T-helper 17 cell (primary cell): ENCODE results near the gene RTL10. TPM values are rescaled to one million over a fixed set of nuclear protein-coding genes. Genes with fewer than 3 reads are reported as not detected.

Experiments used
- ATAC-seq: fragments of 150-1000 bp; cut with Tn5 transposase; 2 replicates; pipeline ENCODE4 v1.10.0; 2021; ENCODE audit warnings: mild to moderate bottlenecking, moderate library complexity
- DNase-seq, 3 donors: peaks; one replicate each; pipeline versions ENCODE4 v3.0.0 to v3.0.0-alpha.2; 2020 to 2021
- H3K9me3 ChIP-seq: one replicate; pipeline ENCODE4 v1.7.0; 2013; ENCODE audit warnings: low read length, mild to moderate bottlenecking; ENCODE audit not compliant: control insufficient read depth, poor library complexity, severe bottlenecking
- H3K27ac Mint-ChIP-seq: one replicate; pipeline ENCODE4 v1.8.0; 2022; ENCODE audit warnings: mild to moderate bottlenecking, moderate library complexity, mixed read lengths
- H3K27me3 Mint-ChIP-seq: one replicate; pipeline ENCODE4 v1.8.0; 2022; ENCODE audit warnings: mixed read lengths
- H3K36me3 Mint-ChIP-seq: one replicate; pipeline ENCODE4 v1.8.0; 2022; ENCODE audit warnings: low read depth, mixed read lengths
- H3K4me1 Mint-ChIP-seq: one replicate; pipeline ENCODE4 v1.8.0; 2022; ENCODE audit warnings: mild to moderate bottlenecking, mixed read lengths
- H3K4me3 Mint-ChIP-seq: one replicate; pipeline ENCODE4 v1.8.0; 2022; ENCODE audit warnings: mild to moderate bottlenecking, moderate library complexity, mixed read lengths
- total RNA-seq, 4 donors: library from RNA in 2 of 4; stranded (reverse) in 2 of 4; gene quantifications; one replicate each; pipeline ENCODE4 v1.2.3 and lab custom pipeline; 2022 to 2026

RTL10 gene
- total RNA-seq, 2 donors from 2014 or later = 12.4 to 13.1 TPM

DNA sequence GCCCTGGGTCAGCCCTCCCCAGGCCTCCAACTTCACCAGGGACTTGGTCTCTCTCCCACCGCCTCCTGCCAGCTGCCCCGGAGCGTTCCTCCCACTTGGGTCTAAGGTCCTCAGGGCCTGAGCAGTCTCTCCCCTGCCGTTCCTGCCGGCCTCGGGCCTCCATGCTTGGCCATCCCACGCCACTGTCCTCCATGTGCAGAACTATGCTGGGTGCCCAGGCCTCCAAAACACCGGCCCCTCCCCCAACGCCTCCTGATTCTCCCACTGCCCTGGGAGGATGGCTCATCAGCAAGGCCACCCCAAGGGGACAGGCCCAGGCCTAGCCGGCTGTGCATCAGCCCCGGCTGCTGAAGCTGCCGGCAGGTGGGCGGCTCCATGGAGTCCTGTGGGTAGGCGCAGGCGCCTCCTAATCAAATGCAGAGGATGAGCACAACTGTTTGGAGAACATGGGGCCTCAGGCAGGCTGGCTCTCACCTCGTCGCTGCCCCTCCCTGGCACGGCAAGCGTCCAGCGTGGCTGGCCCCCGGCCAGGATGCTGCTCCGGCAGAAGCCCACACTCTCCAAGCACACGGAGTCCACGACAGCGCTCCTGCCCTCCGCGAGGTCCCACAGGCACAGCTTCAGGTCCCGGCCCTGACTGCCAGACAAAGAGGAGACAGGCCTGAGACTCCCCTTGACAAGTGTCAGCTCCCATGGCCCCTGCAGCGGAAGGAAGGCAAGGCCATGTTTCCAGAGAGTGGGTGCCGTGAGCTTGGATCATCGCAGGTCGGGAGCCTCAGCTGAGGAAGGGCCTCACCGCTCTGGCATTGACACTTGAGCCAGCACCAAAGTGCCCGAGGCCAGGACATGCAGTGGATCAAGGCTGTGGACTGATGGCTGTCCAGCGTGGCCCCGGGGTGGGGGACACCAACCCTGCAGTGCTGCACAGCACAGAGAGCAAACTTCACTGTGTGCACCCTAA lies 42.6 kb downstream of the RTL10 start:
- no peak overlapping the region for H3K4me3 Mint-ChIP-seq
- H3K27me3 Mint-ChIP-seq = no peaks in the 10 kb centered on the region
- peaks cover 11% of the 10 kb centered on the region for H3K4me1 Mint-ChIP-seq
- ATAC-seq (no peak), DNase-seq (peak in 1 of 3 donors; percentile 2)
- H3K9me3 ChIP-seq = no peaks in the 10 kb centered on the region
- peaks cover 6% of the 10 kb centered on the region for H3K36me3 Mint-ChIP-seq
- H3K27ac Mint-ChIP-seq = no peak overlapping the region

GRCh38 chr22:19811211-19811621 lies 43.5 kb downstream of the RTL10 start:
- DNase-seq = no peak
- Mint-ChIP-seq H3K27me3 (no peaks in the 10 kb centered on the region), H3K4me3 (no peak overlapping the region), H3K27ac (no peak overlapping the region), H3K36me3 (peaks cover 3% of the 10 kb centered on the region), H3K4me1 (peaks cover 6% of the 10 kb centered on the region)
- no peaks in the 10 kb centered on the region for H3K9me3 ChIP-seq
- ATAC-seq = no peak

- DNase-seq = peak in 2 of 3 donors; percentile 3 to 7
- peaks cover 4% of the 10 kb centered on the region for H3K4me1 Mint-ChIP-seq
- ATAC-seq = peak; percentile 55
- H3K9me3 ChIP-seq = no peaks in the 10 kb centered on the region
- no peaks in the 10 kb centered on the region for H3K36me3 Mint-ChIP-seq
- no peak overlapping the region for H3K27ac Mint-ChIP-seq
- peak overlapping the region; percentile 19 for H3K4me3 Mint-ChIP-seq
- no peaks in the 10 kb centered on the region for H3K27me3 Mint-ChIP-seq
Measured at GRCh38 chr22:19810381-19811201, 44.1 kb downstream of the RTL10 start.

DNA sequence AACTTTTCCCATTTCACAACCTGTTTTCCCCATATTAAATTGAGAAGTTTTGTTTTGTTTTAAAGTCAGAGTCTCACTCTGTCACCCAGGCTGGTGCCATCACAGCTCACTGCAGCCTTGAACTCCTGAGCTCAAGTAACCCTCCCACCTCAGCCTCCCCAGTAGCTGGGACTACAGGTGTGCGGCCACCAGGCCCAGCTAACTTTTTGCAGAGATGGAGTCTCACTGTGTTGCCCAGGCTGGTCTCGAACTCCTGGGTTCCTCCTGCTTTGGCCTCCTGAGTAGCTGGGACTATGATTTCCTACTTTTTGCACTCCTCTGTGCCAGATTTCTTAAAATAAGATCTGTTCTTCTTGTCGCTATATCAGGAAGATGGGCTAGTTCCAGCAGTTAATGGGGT lies 44.9 kb downstream of the RTL10 start:
- DNase-seq = no peak
- no peak for ATAC-seq
- Mint-ChIP-seq H3K36me3 (no peaks in the 10 kb centered on the region), H3K4me1 (peaks cover 4% of the 10 kb centered on the region), H3K27me3 (no peaks in the 10 kb centered on the region), H3K4me3 (no peak overlapping the region), H3K27ac (no peak overlapping the region)
- no peaks in the 10 kb centered on the region for H3K9me3 ChIP-seq

DNA sequence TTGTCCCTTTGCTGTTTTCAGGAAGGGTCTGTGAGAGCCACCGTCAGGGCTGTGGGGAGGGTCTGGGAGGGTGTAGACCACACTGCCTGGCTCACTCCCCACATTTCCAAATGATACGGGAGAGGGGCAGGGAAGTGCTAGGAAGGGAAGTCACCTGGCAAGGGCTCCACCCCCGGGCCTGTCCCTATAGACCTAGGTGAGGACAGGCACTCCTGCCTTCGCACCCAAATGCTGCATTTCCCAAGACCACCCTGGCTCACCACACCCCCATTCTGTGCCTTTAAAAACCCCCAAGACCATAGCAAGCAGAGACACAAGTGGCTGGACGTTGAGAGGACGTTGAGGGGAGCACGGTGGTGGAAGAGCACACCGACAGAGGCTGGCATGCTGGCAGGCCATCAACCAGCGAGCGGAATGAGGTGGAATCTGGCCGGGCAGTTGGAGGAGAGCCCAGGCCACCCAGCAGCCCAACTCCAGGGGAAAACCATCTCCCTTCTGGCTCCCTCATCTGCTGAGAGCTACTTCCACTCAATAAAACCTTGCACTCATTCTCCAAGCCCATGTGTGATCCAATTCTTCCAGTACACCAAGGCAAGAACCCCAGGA lies 45.7 kb downstream of the RTL10 start:
- H3K4me1 Mint-ChIP-seq = peaks cover 4% of the 10 kb centered on the region

DNA sequence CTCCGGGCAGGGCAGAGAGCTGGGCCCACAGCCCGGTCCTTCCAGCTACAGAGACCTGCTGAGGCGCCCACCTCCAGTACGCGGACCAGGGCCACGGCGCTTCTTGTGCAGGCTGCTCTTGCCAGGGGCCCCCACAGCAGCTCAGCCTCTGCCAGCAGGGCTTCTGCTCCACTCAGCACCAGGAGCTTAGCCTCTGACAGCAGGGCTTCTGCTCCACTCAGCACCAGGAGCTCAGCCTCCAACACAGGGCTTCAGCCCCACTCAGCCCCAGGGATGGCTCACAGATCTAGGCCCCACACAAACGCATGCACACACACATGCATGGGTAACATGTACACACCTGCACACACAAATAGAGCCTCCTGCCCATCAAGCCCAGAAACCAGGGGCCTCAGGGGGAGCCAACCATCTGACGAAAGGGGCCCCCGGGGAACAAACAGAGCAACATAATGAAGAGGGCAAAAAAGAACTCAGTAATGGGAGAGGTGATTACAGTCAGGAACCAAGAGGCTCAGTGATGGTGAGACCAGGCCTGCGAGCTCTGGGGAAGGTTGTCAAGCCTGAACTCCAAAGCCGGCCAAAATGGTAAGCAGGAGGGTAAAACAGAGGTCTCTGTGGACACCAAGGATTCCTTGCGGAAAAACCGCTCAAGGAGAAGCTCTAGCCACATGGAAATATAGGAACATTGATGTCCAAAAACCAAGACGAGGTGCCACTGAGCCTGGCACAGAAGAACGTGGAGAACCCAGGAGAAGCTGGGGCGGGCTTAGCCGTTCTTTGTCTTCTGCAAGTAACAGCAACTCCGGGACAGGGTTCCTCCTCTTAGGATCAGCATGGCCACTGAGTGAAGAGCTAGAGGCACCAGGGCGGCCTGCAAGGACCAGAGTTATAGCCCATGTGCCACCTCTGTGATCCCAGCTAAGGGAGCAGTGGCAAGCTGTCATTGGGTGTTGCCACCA lies 46.5 kb downstream of the RTL10 start:
- H3K27ac Mint-ChIP-seq = no peak overlapping the region
- DNase-seq = peak in 1 of 3 donors; percentile 1
- ATAC-seq = no peak
- H3K9me3 ChIP-seq = no peaks in the 10 kb centered on the region
- no peaks in the 10 kb centered on the region for H3K36me3 Mint-ChIP-seq
- H3K4me1 Mint-ChIP-seq = peaks cover 4% of the 10 kb centered on the region
- H3K4me3 Mint-ChIP-seq = no peak overlapping the region
- no peaks in the 10 kb centered on the region for H3K27me3 Mint-ChIP-seq

More for the DNA sequence above, 45.7 kb downstream of the RTL10 start:
- no peaks in the 10 kb centered on the region for H3K9me3 ChIP-seq
- Mint-ChIP-seq H3K36me3 (no peaks in the 10 kb centered on the region), H3K27ac (no peak overlapping the region), H3K4me3 (no peak overlapping the region), H3K27me3 (no peaks in the 10 kb centered on the region)
- DNase-seq (no peak), ATAC-seq (no peak)

DNA sequence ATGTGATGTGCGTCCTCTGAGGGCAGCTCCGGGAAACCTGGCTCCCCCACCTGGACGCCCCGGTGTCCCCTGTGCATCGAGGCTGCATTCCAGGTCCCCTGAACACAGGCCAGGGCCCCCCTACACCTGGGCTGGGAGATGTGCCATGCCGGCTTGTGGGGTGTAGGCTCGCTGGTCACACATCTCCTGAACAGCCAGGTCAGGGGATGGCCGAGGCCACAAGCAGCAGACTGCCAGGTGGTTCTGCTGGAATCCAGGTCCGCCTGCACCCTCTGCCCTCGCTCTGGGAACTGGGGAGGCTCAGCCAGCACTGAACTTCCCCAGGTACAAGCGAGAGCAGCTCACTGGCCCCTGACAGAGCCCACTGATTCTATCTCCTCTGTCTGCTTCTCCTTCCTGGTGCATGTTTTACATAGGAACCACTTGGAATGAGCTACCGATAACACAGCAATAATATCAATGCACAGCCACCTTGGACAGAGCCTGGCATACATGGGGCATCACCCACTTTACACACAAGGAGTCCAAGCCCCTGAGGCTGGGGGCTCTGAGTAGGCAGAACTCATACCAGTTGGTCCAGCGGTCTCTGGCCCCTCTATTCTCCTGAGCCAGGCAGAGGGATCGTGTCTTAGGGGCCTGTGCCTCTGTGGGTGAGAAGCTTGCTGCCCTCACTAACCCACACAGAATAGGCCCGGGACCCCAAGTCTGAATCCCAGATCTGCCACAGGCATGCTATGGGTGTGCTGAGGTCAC lies 47.3 kb downstream of the RTL10 start:
- no peaks in the 10 kb centered on the region for H3K9me3 ChIP-seq
- no peak overlapping the region for H3K27ac Mint-ChIP-seq
- peaks cover 7% of the 10 kb centered on the region for H3K4me1 Mint-ChIP-seq
- peak in 2 of 3 donors; percentile 6 to 8 for DNase-seq
- no peak for ATAC-seq
- H3K4me3 Mint-ChIP-seq = no peak overlapping the region
- no peaks in the 10 kb centered on the region for H3K36me3 Mint-ChIP-seq
- H3K27me3 Mint-ChIP-seq = no peaks in the 10 kb centered on the region

DNA sequence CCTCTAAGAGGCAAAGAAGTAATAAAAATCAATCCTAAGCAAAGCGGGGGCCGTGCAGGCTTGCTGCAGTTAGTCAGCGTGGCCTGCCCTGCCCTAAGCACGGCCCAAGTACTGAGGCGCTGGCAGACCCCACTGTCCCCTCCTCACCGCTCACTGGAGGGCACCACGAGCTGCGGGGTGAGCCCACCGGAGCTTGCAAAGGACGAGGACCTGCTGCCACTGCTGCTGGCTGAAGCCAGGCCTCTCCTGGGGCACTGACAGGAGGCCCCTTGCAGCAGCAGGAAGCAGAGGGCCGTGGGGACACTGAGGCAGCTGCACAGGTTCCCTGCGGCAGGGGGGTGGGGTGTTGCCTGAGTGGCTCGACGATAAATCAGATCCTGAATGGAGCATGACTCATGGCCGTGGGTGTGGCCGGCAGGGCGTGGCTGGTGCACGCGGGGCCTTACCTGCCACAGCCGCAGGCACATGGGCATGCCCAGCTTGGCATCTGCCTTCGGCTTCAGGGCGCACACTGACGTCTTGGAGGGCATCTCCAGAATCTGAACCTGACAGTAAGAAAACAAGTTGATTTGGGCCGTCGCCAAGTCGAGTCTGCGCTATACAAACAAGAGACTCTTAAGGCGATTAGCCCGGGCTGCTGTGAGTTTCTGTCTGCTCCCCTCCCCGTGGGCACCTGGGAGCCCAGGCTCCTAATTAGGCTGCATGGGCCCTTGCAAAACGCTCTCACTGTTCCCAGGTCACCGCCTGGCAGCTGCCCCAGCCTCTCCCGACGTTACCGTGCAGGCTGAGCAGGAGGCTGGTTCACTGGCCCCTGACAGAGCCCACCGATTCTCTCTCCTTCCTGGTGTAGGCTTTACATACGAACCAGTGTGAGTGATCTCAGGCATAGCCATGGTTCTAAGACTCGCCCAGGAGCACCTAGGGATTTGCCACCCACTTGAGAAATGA lies 48.2 kb downstream of the RTL10 start:
- H3K36me3 Mint-ChIP-seq = no peaks in the 10 kb centered on the region
- peaks cover 4% of the 10 kb centered on the region for H3K4me1 Mint-ChIP-seq
- ATAC-seq = no peak
- no peak overlapping the region for H3K27ac Mint-ChIP-seq
- peak in 2 of 3 donors; percentile 5 to 8 for DNase-seq
- no peaks in the 10 kb centered on the region for H3K9me3 ChIP-seq
- no peaks in the 10 kb centered on the region for H3K27me3 Mint-ChIP-seq
- no peak overlapping the region for H3K4me3 Mint-ChIP-seq

DNA sequence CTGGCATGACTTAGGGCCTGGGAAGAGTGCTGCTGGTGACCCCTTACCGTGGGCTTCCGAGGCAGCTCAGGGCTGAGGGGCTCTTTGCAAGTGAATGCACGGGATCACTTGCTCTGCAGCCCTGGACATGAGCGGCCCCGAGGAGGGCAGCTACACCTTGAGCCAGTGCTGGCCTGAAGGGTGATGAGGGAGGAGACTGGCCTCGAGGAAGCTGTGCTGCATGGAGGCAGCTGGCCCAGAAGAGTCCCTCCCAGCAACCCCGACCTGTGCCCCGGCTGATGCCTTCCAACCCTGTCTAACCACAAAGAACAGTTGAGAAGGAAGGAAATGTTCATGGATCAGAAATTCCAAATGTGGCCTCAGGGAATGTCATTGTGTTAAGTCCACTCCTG lies 48.9 kb downstream of the RTL10 start:
- DNase-seq = no peak
- no peak overlapping the region for H3K27ac Mint-ChIP-seq
- no peaks in the 10 kb centered on the region for H3K9me3 ChIP-seq
- H3K4me3 Mint-ChIP-seq = no peak overlapping the region
- ATAC-seq = no peak
- no peaks in the 10 kb centered on the region for H3K36me3 Mint-ChIP-seq
- H3K4me1 Mint-ChIP-seq = peaks cover 2% of the 10 kb centered on the region
- no peaks in the 10 kb centered on the region for H3K27me3 Mint-ChIP-seq
